Activated CD4-positive, alpha-beta T cell treated with anti-CD3 and anti-CD28 coated beads, Interleukin-2, amount 10 ng/mL, durations not matched to agents 7 days and 5 days (primary cell): ENCODE data around the gene MANSC4. TPM values are rescaled to one million over a fixed set of nuclear protein-coding genes. Genes with fewer than 3 reads are reported as not detected.

Experiments used
- CTCF ChIA-PET: fragments of 350-600 bp; sonication (Branson Sonifier 250); formaldehyde crosslinking; loops from one replicate; lab custom pipeline; 2021; ENCODE audit warnings: antibody characterized with exemption; lab: Charles Lee
- POLR2A ChIA-PET: fragments of 350-600 bp; sonication (Branson Sonifier 250); formaldehyde crosslinking; loops from one replicate; lab custom pipeline; 2021; ENCODE audit warnings: antibody characterized with exemption; lab: Charles Lee
- DNase-seq: peaks from one replicate; pipeline ENCODE4 v3.0.0-alpha.2; 2020
- H3K27ac Mint-ChIP-seq: one replicate; pipeline ENCODE4 v1.8.0; 2021; ENCODE audit warnings: mild to moderate bottlenecking, moderate library complexity, mixed read lengths
- H3K27me3 Mint-ChIP-seq: one replicate; pipeline ENCODE4 v1.8.0; 2021; ENCODE audit warnings: mixed read lengths
- H3K36me3 Mint-ChIP-seq: one replicate; pipeline ENCODE4 v1.8.0; 2021; ENCODE audit warnings: low read depth, mixed read lengths
- H3K4me1 Mint-ChIP-seq: one replicate; pipeline ENCODE4 v1.8.0; 2021; ENCODE audit warnings: mixed read lengths
- H3K4me3 Mint-ChIP-seq: one replicate; pipeline ENCODE4 v1.8.0; 2021; ENCODE audit warnings: mild to moderate bottlenecking, moderate library complexity, mixed read lengths
- H3K9me3 Mint-ChIP-seq: one replicate; pipeline ENCODE4 v1.8.0; 2021; ENCODE audit warnings: mixed read lengths
- total RNA-seq, 2 experiments: library from RNA; stranded (reverse); gene quantifications; one replicate each; pipeline ENCODE4 v1.2.3, GENCODE V29; 2021

The MANSC4 gene
- total RNA-seq, 2 experiments from 2014 or later, result not detected

- H3K27ac Mint-ChIP-seq, result peak overlapping the region; percentile 9
- no peaks in the 10 kb centered on the region for H3K9me3 Mint-ChIP-seq
- no peak for DNase-seq
- H3K4me3 Mint-ChIP-seq, result no peak overlapping the region
- peaks cover 2% of the 10 kb centered on the region for H3K4me1 Mint-ChIP-seq
- H3K27me3 Mint-ChIP-seq, result no peaks in the 10 kb centered on the region
- CTCF ChIA-PET, result no interaction called here
- POLR2A ChIA-PET, result interaction anchor here (0.6 kb wide), 1 partner anchor 1279 kb away, joined by 3 read pairs; no protein-coding TSS in a partner anchor
- H3K36me3 Mint-ChIP-seq, result peaks cover 39% of the 10 kb centered on the region
These were observed 46.2 kb downstream of the MANSC4 start for GRCh38 chr12:27733791-27734190.

- no peaks in the 10 kb centered on the region for H3K27me3 Mint-ChIP-seq
- ChIA-PET POLR2A (interaction anchor here (0.6 kb wide), 1 partner anchor 1280 kb away, joined by 3 read pairs; no protein-coding TSS in a partner anchor), CTCF (interaction anchor here (1.4 kb wide), 1 partner anchor 89 kb away, joined by 3 read pairs; no protein-coding TSS in a partner anchor)
- H3K9me3 Mint-ChIP-seq, result no peaks in the 10 kb centered on the region
- peak; percentile 41 for DNase-seq
- H3K36me3 Mint-ChIP-seq, result peaks cover 39% of the 10 kb centered on the region
- no peaks in the 10 kb centered on the region for H3K4me1 Mint-ChIP-seq
- H3K27ac Mint-ChIP-seq, result no peak overlapping the region
- H3K4me3 Mint-ChIP-seq, result no peak overlapping the region
These were observed 46.9 kb downstream of the MANSC4 start for GRCh38 chr12:27733052-27733656.

GRCh38 chr12:27732281-27732680 lies 47.8 kb downstream of the MANSC4 start:
- DNase-seq, result peak; percentile 22
- no peak overlapping the region for H3K4me3 Mint-ChIP-seq
- ChIA-PET CTCF (interaction anchor here (1.4 kb wide), 1 partner anchor 90 kb away, joined by 3 read pairs; no protein-coding TSS in a partner anchor), POLR2A (no interaction called here)
- H3K9me3 Mint-ChIP-seq, result no peaks in the 10 kb centered on the region
- H3K27ac Mint-ChIP-seq, result no peak overlapping the region
- H3K27me3 Mint-ChIP-seq, result no peaks in the 10 kb centered on the region
- H3K4me1 Mint-ChIP-seq, result no peaks in the 10 kb centered on the region
- H3K36me3 Mint-ChIP-seq, result peaks cover 36% of the 10 kb centered on the region

- H3K4me3 Mint-ChIP-seq, result no peak overlapping the region
- H3K4me1 Mint-ChIP-seq, result no peaks in the 10 kb centered on the region
- no peaks in the 10 kb centered on the region for H3K27me3 Mint-ChIP-seq
- H3K9me3 Mint-ChIP-seq, result no peaks in the 10 kb centered on the region
- no peak for DNase-seq
- H3K27ac Mint-ChIP-seq, result no peak overlapping the region
- ChIA-PET CTCF (no interaction called here), POLR2A (no interaction called here)
- H3K36me3 Mint-ChIP-seq, result peaks cover 32% of the 10 kb centered on the region
These were observed 49.9 kb downstream of the MANSC4 start for GRCh38 chr12:27730097-27730588.

GRCh38 chr12:27723212-27723611 lies 56.8 kb downstream of the MANSC4 start:
- Mint-ChIP-seq H3K4me1 (peaks cover 7% of the 10 kb centered on the region), H3K27ac (peak overlapping the region; percentile 25), H3K9me3 (no peaks in the 10 kb centered on the region), H3K27me3 (no peaks in the 10 kb centered on the region), H3K4me3 (no peak overlapping the region), H3K36me3 (peaks cover 22% of the 10 kb centered on the region)
- ChIA-PET CTCF (interaction anchor here (1.2 kb wide), 1 partner anchor 99 kb away, joined by 3 read pairs; no protein-coding TSS in a partner anchor), POLR2A (no interaction called here)
- DNase-seq, result no peak

Other genes starting within 250 kb of the MANSC4 start
- gene REP15, start 83.8 kb downstream of the MANSC4 start, total RNA-seq, result under 1 TPM; 0.25 to 0.37 TPM
- 10 to 100 TPM; 37.8 to 38.5 TPM for gene MRPS35, start 69.4 kb downstream of the MANSC4 start, total RNA-seq
- gene KLHL42, start within 50 bp of the MANSC4 start, total RNA-seq, result 10 to 100 TPM; 13.6 to 15.2 TPM
- not detected for gene PTHLH, start 192.5 kb upstream of the MANSC4 start, total RNA-seq